ENCODE results near the gene ZFYVE16. TPM values are rescaled to one million over a fixed set of nuclear protein-coding genes. Genes with fewer than 3 reads are reported as not detected.
"Not testable (repeated sequence)": the region's sequence is repeated elsewhere in the genome, so short reads cannot be mapped to it uniquely, and the experiment has no call there.

Gene ZFYVE16
- total RNA-seq, 1 experiment from 2014 or later: 65.7 TPM

GRCh38 chr5:80399526-80400239 is 8.2 kb upstream of the ZFYVE16 start:
- TF ChIP-seq, protein P1, sequence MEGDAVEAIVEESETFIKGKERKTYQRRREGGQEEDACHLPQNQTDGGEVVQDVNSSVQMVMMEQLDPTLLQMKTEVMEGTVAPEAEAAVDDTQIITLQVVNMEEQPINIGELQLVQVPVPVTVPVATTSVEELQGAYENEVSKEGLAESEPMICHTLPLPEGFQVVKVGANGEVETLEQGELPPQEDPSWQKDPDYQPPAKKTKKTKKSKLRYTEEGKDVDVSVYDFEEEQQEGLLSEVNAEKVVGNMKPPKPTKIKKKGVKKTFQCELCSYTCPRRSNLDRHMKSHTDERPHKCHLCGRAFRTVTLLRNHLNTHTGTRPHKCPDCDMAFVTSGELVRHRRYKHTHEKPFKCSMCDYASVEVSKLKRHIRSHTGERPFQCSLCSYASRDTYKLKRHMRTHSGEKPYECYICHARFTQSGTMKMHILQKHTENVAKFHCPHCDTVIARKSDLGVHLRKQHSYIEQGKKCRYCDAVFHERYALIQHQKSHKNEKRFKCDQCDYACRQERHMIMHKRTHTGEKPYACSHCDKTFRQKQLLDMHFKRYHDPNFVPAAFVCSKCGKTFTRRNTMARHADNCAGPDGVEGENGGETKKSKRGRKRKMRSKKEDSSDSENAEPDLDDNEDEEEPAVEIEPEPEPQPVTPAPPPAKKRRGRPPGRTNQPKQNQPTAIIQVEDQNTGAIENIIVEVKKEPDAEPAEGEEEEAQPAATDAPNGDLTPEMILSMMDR (conservative IDR thresholded peaks at IDR 0.05; ENCODE audit: low read depth, low read length): no peak
- no peak for TF ChIP-seq EZH2 (IDR thresholded peaks at IDR 0.05; ENCODE audit: borderline replicate concordance, low read depth, low read length, poor library complexity, severe bottlenecking)
- ChIA-PET POLR2A (ENCODE audit: low non-redundant PET) (interaction anchor here (0.6 kb wide), 1 partner anchor 552 kb away, joined by 11 read pairs; no protein-coding TSS in a partner anchor), CTCF (no interaction called here)
- no TSS peak for BruUV-seq (replicated peaks)
- Histone ChIP-seq H3K9me3 (ENCODE audit: low read depth, low read length, poor library complexity, severe bottlenecking) (no peaks in the 10 kb centered on the region), H3K27me3 (replicated peaks; ENCODE audit: insufficient read depth, low read depth, low read length, poor library complexity) (no peaks in the 10 kb centered on the region), H3K36me3 (ENCODE audit: insufficient read depth, low read length, poor library complexity, severe bottlenecking) (no peaks in the 10 kb centered on the region), H3K27ac (ENCODE audit: low read depth, low read length, poor library complexity, severe bottlenecking) (no peak overlapping the region), H3K4me1 (ENCODE audit: insufficient read depth, low read length, poor library complexity, severe bottlenecking) (no peaks in the 10 kb centered on the region), H3K4me3 (ENCODE audit: low read depth, low read length, poor library complexity, severe bottlenecking) (no peak overlapping the region)
- no peak for DNase-seq (ENCODE audit: low spot score)
- intact Hi-C loops (cut with micrococcal nuclease; ENCODE audit: unreplicated experiment): no loop called here

DNA sequence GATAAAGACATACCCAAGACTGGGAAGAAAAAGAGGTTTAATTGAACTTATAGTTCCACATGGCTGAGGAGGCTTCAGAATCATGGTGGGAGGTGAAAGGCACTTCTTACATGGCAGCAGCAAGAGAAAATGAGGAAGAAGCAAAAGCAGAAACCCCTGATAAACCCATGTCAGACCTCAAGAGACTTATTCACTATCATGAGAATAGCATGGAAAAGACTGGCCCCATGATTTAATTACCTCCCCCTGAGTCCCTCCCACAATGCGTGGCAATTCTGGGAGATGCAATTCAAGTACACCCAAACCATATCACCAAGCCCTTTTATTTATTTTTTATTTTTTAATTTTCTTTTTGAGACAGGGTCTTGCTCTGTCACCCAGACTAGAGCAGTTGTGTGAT is 7.5 kb upstream of the ZFYVE16 start:
- POLR2A ChIA-PET (ENCODE audit: low non-redundant PET); BruUV-seq (replicated peaks); intact Hi-C loops (cut with micrococcal nuclease; ENCODE audit: unreplicated experiment); H3K36me3 ChIP-seq (ENCODE audit: insufficient read depth, low read length, poor library complexity, severe bottlenecking); H3K27ac ChIP-seq (ENCODE audit: low read depth, low read length, poor library complexity, severe bottlenecking); H3K9me3 ChIP-seq (ENCODE audit: low read depth, low read length, poor library complexity, severe bottlenecking); H3K4me1 ChIP-seq (ENCODE audit: insufficient read depth, low read length, poor library complexity, severe bottlenecking); CTCF ChIA-PET; DNase-seq (ENCODE audit: low spot score); H3K4me3 ChIP-seq (ENCODE audit: low read depth, low read length, poor library complexity, severe bottlenecking); H3K27me3 ChIP-seq (replicated peaks; ENCODE audit: insufficient read depth, low read depth, low read length, poor library complexity): not testable (repeated sequence)

- no peak for DNase-seq (ENCODE audit: low spot score)
- ChIA-PET POLR2A (ENCODE audit: low non-redundant PET) (no interaction called here), CTCF (no interaction called here)
- Histone ChIP-seq H3K4me3 (ENCODE audit: low read depth, low read length, poor library complexity, severe bottlenecking) (no peak overlapping the region), H3K36me3 (ENCODE audit: insufficient read depth, low read length, poor library complexity, severe bottlenecking) (no peaks in the 10 kb centered on the region), H3K9me3 (ENCODE audit: low read depth, low read length, poor library complexity, severe bottlenecking) (no peaks in the 10 kb centered on the region), H3K27ac (ENCODE audit: low read depth, low read length, poor library complexity, severe bottlenecking) (no peak overlapping the region), H3K27me3 (replicated peaks; ENCODE audit: insufficient read depth, low read depth, low read length, poor library complexity) (no peaks in the 10 kb centered on the region), H3K4me1 (ENCODE audit: insufficient read depth, low read length, poor library complexity, severe bottlenecking) (no peaks in the 10 kb centered on the region)
- TF ChIP-seq, protein P1 (conservative IDR thresholded peaks at IDR 0.05; ENCODE audit: low read depth, low read length): no peak
- TF ChIP-seq EZH2 (IDR thresholded peaks at IDR 0.05; ENCODE audit: borderline replicate concordance, low read depth, low read length, poor library complexity, severe bottlenecking): no peak
- BruUV-seq (replicated peaks): no TSS peak
- intact Hi-C loops (cut with micrococcal nuclease; ENCODE audit: unreplicated experiment): no loop called here
Observed at GRCh38 chr5:80403782-80404181, 4.1 kb upstream of the ZFYVE16 start.
